ENCODE results near the gene SHISAL2A.
"Not testable (repeated sequence)": the region's sequence is repeated elsewhere in the genome, so short reads cannot be mapped to it uniquely, and the experiment has no call there.

SHISAL2A gene

GRCh38 chr1:52692697-52693096, 59.7 kb downstream of the SHISAL2A start:
- DNase-seq: no peak

- not testable (repeated sequence) for DNase-seq
These were observed 60.4 kb downstream of the SHISAL2A start for GRCh38 chr1:52693351-52693750.

- no peak for DNase-seq
These were observed 60.9 kb downstream of the SHISAL2A start for GRCh38 chr1:52693843-52694242.

- no peak for DNase-seq
These were observed 62.7 kb downstream of the SHISAL2A start for GRCh38 chr1:52695627-52696026.

- peak; percentile 61 for DNase-seq
These were observed 65.1 kb downstream of the SHISAL2A start, which contains the start of gene COA7 for GRCh38 chr1:52697795-52698674. COA7 (minus strand) TSS chr1:52698347; CDS start chr1:52698326, 21 bp downstream.

- no peak for DNase-seq
These were observed 70.2 kb downstream of the SHISAL2A start for GRCh38 chr1:52702886-52703787.

- no peak for DNase-seq
These were observed 73.2 kb downstream of the SHISAL2A start for GRCh38 chr1:52706136-52706670.
